DOHH2 (cell line): ENCODE results near the gene EIF4E3.

Experiments
- CTCF ChIP-seq: fragments of 200-600 bp; sonication (generic); IDR thresholded peaks from one replicate; pipeline ENCODE4 v1.5.1; 2014; ENCODE audit warnings: antibody characterized with exemption, mild to moderate bottlenecking, low read depth, low read length; ENCODE audit not compliant: poor library complexity, severe bottlenecking
- EZH2phosphoT487 ChIP-seq: fragments of 200-600 bp; sonication (generic); IDR thresholded peaks from 2 replicates; pipeline ENCODE4 v1.6.1; 2017; ENCODE audit warnings: borderline replicate concordance, mild to moderate bottlenecking, antibody characterized with exemption, low read length, moderate library complexity, mixed read lengths

- TF ChIP-seq CTCF (no peak), EZH2phosphoT487 (no peak)
Observed at GRCh38 chr3:71672807-71673206, 52.4 kb downstream of the EIF4E3 start.
